Liver (tissue), 9 donors: ENCODE measurements around the gene APOH. TPM values are rescaled to one million over a fixed set of nuclear protein-coding genes. Genes with fewer than 3 reads are reported as not detected.

Source experiments
- DNase-seq: peaks from one replicate; pipeline ENCODE4 v3.0.0-alpha.2; 2017; ENCODE audit warnings: low spot score
- H3K27ac ChIP-seq, 2 donors: one replicate each; pipeline ENCODE4 v1.7.0; 2013; ENCODE audit warnings: inconsistent platforms in 2 of 2, low read length in 2 of 2, control low read depth in 1 of 2, low read depth in 1 of 2, mild to moderate bottlenecking in 1 of 2
- H3K27me3 ChIP-seq, 4 donors: one replicate each; pipeline versions ENCODE4 v1.6.1 to v1.7.0; 2013; ENCODE audit warnings: low read length in 3 of 4, inconsistent platforms in 1 of 4, mild to moderate bottlenecking in 1 of 4, moderate library complexity in 1 of 4; ENCODE audit not compliant: control insufficient read depth in 4 of 4, insufficient read depth in 4 of 4
- H3K36me3 ChIP-seq, 4 donors: one replicate each; pipeline versions ENCODE4 v1.6.1 to v1.7.0; 2013; ENCODE audit warnings: low read length in 3 of 4, mild to moderate bottlenecking in 3 of 4, low read depth in 1 of 4, moderate library complexity in 1 of 4; ENCODE audit not compliant: control insufficient read depth in 4 of 4, insufficient read depth in 3 of 4
- H3K4me1 ChIP-seq, 4 donors: one replicate each; pipeline versions ENCODE4 v1.6.1 to v1.7.0; 2013; ENCODE audit warnings: low read length in 3 of 4, mild to moderate bottlenecking in 3 of 4, moderate library complexity in 1 of 4; ENCODE audit not compliant: control insufficient read depth in 4 of 4, insufficient read depth in 4 of 4
- H3K4me3 ChIP-seq, 3 donors: one replicate each; pipeline versions ENCODE4 v1.6.1 to v1.7.0; 2013; ENCODE audit warnings: low read length in 3 of 3, control low read depth in 1 of 3, low read depth in 1 of 3, mild to moderate bottlenecking in 1 of 3
- H3K9ac ChIP-seq, 2 donors: one replicate each; pipeline ENCODE4 v1.7.0; 2013; ENCODE audit warnings: low read length in 2 of 2, mild to moderate bottlenecking in 2 of 2, moderate library complexity in 2 of 2, control low read depth in 1 of 2, low read depth in 1 of 2
- H3K9me3 ChIP-seq, 4 donors: one replicate each; pipeline versions ENCODE4 v1.6.1 to v1.7.0; 2013; ENCODE audit warnings: low read length in 3 of 4; ENCODE audit not compliant: control insufficient read depth in 4 of 4
- CTCF ChIP-seq: fragments of 150-350 bp; IDR thresholded peaks from 2 replicates; pipeline ENCODE4 v1.5.1; 2017; ENCODE audit warnings: improper control_type of control experiment, low read depth, low read length; ENCODE audit not compliant: missing input control
- EGR1 ChIP-seq, 2 donors: IDR thresholded peaks; 2 replicates each; pipeline ENCODE4 v1.6.1; 2016 to 2018; ENCODE audit warnings: antibody characterized with exemption in 2 of 2, low read depth in 2 of 2
- FOXA1 ChIP-seq: IDR thresholded peaks from 2 replicates; pipeline ENCODE4 v1.6.1; 2016; ENCODE audit warnings: antibody characterized with exemption
- FOXA2 ChIP-seq: IDR thresholded peaks from 2 replicates; pipeline ENCODE4 v1.6.1; 2016; ENCODE audit warnings: antibody characterized with exemption
- GABPA ChIP-seq, 2 donors: IDR thresholded peaks in 1 of 2; conservative IDR thresholded peaks in 1 of 2; 2 replicates each; pipeline ENCODE4 v1.6.1; 2016; ENCODE audit warnings: antibody characterized with exemption in 2 of 2, mild to moderate bottlenecking in 1 of 2, moderate library complexity in 1 of 2
- HNF4A ChIP-seq, 2 donors: conservative IDR thresholded peaks; 2 replicates each; pipeline ENCODE4 v1.6.1; 2016; ENCODE audit warnings: antibody characterized with exemption in 2 of 2, mild to moderate bottlenecking in 2 of 2
- HNF4G ChIP-seq: IDR thresholded peaks from 2 replicates; pipeline ENCODE4 v1.6.1; 2016; ENCODE audit warnings: antibody characterized with exemption
- JUND ChIP-seq, 2 donors: IDR thresholded peaks; 2 replicates each; pipeline ENCODE4 v1.6.1; 2016; ENCODE audit warnings: antibody characterized with exemption in 2 of 2
- NR2F2 ChIP-seq: IDR thresholded peaks from 2 replicates; pipeline ENCODE4 v1.6.1; 2016; ENCODE audit warnings: antibody characterized with exemption
- REST ChIP-seq: IDR thresholded peaks from 2 replicates; pipeline ENCODE4 v1.6.1; 2016; ENCODE audit warnings: antibody characterized with exemption, mild to moderate bottlenecking
- RXRA ChIP-seq, 2 donors: IDR thresholded peaks; 2 replicates each; pipeline ENCODE4 v1.6.1; 2017 to 2018; ENCODE audit warnings: antibody characterized with exemption in 2 of 2, mild to moderate bottlenecking in 1 of 2
- SP1 ChIP-seq: IDR thresholded peaks from 2 replicates; pipeline ENCODE4 v1.6.1; 2018; ENCODE audit warnings: antibody characterized with exemption, mild to moderate bottlenecking
- TAF1 ChIP-seq: conservative IDR thresholded peaks from 2 replicates; pipeline ENCODE4 v1.6.1; 2016; ENCODE audit warnings: antibody characterized with exemption, mild to moderate bottlenecking
- YY1 ChIP-seq: IDR thresholded peaks from 2 replicates; pipeline ENCODE4 v1.6.1; 2016; ENCODE audit warnings: antibody characterized with exemption, mild to moderate bottlenecking
- ZBTB33 ChIP-seq: IDR thresholded peaks from 2 replicates; pipeline ENCODE4 v1.6.1; 2016; ENCODE audit warnings: antibody characterized with exemption
- WGBS: extraction: QIAGEN DNeasy Blood & Tissue Kit; methylation state at CpG from one replicate; pipeline ENCODE4 v1.1.7; 2013; 5-methylcytosine and 5-hydroxymethylcytosine counted together
- polyA plus RNA-seq, 2 donors: library from polyadenylated mRNA; stranded (reverse) in 1 of 2; unstranded in 1 of 2; fragments of 200-250 nt in 1 of 2; fragments of >200 nt in 1 of 2; fragmentation: Nextera tagmentation in 1 of 2; extraction: Ambion mirVana in 1 of 2; gene quantifications; one replicate each; pipeline versions ENCODE4 v1.2.1 to v1.2.3, GENCODE V29; 2013 to 2015
- total RNA-seq, 2 donors: library from RNA; depleted of rRNA; stranded (reverse); fragments of >200 nt; gene quantifications; one replicate each; pipeline ENCODE4 v1.2.3, GENCODE V29; 2014
- TF ChIP-seq, protein P1 (sequence below): IDR thresholded peaks from 2 replicates; pipeline ENCODE4 v1.6.1; 2016; ENCODE audit warnings: antibody characterized with exemption
- TF ChIP-seq, protein P2 (sequence below): IDR thresholded peaks from 2 replicates; pipeline ENCODE4 v1.6.1; 2016; ENCODE audit warnings: antibody characterized with exemption
- donor health status: healthy.
- donor health status: healthy.
- donor health status: healthy.
- donor health status: healthy.
- donor health status: healthy.

Gene APOH
- total and polyA plus RNA-seq, 4 donors = 2,858 to 7,307 (median 5,841) TPM

- TF ChIP-seq REST (no peak), RXRA (IDR thresholded peaks at IDR 0.05) (no peak), HNF4A (conservative IDR thresholded peaks at IDR 0.05) (no peak)
These were observed 58.0 kb downstream of the APOH start (continued) for GRCh38 chr17:66171172-66171571.

DNA sequence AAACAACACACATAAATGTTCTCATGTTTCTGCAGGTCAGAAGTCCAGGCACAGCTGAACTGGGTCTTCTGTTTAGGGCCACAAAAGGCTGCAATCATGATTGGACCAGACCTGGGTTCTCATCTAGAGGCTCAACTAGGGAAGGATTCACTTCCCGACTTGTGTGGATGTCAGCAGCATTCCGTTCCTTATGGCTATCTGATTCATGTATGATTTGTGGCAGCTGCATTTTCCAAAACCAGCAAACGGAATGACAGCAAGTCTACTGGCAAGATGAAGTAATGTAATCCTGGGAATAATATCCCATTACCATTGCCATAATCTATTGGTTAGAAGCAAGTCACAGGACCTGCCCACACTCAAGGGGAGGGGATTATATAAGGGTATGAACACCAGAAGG, 59.4 kb downstream of the APOH start:
- WGBS = 88% methylated on average over 3 of the region's 3 CpGs
- Histone ChIP-seq H3K36me3 (no peaks in the 10 kb centered on the region), H3K9ac (no peak overlapping the region), H3K4me1 (no peaks in the 10 kb centered on the region), H3K9me3 (no peaks in the 10 kb centered on the region), H3K27me3 (no peaks in the 10 kb centered on the region), H3K27ac (no peak overlapping the region), H3K4me3 (no peak overlapping the region)
- DNase-seq = no peak
- no peak for TF ChIP-seq TAF1
- no peak for TF ChIP-seq HNF4A (conservative IDR thresholded peaks at IDR 0.05)
- TF ChIP-seq RXRA (IDR thresholded peaks at IDR 0.05) = no peak
- TF ChIP-seq FOXA2 = no peak
- no peak for TF ChIP-seq FOXA1
- no peak for TF ChIP-seq ZBTB33

GRCh38 chr17:66167189-66167815, 61.9 kb downstream of the APOH start:
- Histone ChIP-seq H3K4me1 (no peaks in the 10 kb centered on the region), H3K9ac (no peak overlapping the region), H3K27me3 (no peaks in the 10 kb centered on the region), H3K27ac (no peak overlapping the region), H3K9me3 (no peaks in the 10 kb centered on the region), H3K4me3 (no peak overlapping the region), H3K36me3 (no peaks in the 10 kb centered on the region)
- DNase-seq = no peak
- 71% methylated on average over 5 of the region's 5 CpGs for WGBS
- TF ChIP-seq, protein P1, sequence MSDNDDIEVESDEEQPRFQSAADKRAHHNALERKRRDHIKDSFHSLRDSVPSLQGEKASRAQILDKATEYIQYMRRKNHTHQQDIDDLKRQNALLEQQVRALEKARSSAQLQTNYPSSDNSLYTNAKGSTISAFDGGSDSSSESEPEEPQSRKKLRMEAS = no peak
- no peak for TF ChIP-seq HNF4G
- TF ChIP-seq HNF4A (conservative IDR thresholded peaks at IDR 0.05) = no peak
- no peak for TF ChIP-seq GABPA (IDR thresholded peaks at IDR 0.05 in 1 of 2, conservative IDR thresholded peaks at IDR 0.05 in 1 of 2)
- TF ChIP-seq FOXA2 = no peak
- TF ChIP-seq FOXA1 = no peak
- TF ChIP-seq, protein P2, sequence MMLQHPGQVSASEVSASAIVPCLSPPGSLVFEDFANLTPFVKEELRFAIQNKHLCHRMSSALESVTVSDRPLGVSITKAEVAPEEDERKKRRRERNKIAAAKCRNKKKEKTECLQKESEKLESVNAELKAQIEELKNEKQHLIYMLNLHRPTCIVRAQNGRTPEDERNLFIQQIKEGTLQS = no peak
- TF ChIP-seq ZBTB33 = no peak
- TF ChIP-seq JUND (IDR thresholded peaks at IDR 0.05) = no peak
- no peak for TF ChIP-seq NR2F2
- TF ChIP-seq CTCF = no peak
- no peak for TF ChIP-seq EGR1 (IDR thresholded peaks at IDR 0.05; ENCODE audit: low read depth in 2 of 2)
- TF ChIP-seq RXRA (IDR thresholded peaks at IDR 0.05) = no peak
- no peak for TF ChIP-seq SP1
- no peak for TF ChIP-seq YY1
